H9 (cell line): ENCODE measurements around the gene SCD. TPM values are rescaled to one million over a fixed set of nuclear protein-coding genes. Genes with fewer than 3 reads are reported as not detected.
A peak's percentile ranks its signal among the peaks of the same experiment; 100 is the strongest.

Experiments used
- DNase-seq: peaks from one replicate; pipeline ENCODE4 v3.0.0-alpha.2; 2017
- H2AFZ ChIP-seq: one replicate; pipeline ENCODE4 v1.6.1; 2013; ENCODE audit warnings: mild to moderate bottlenecking, low read length, control low read depth, moderate library complexity
- H2AK5ac ChIP-seq: 2 replicates; pipeline ENCODE4 v1.6.1; 2013; ENCODE audit warnings: low read length, control low read depth, mixed read lengths; ENCODE audit not compliant: insufficient read length
- H2BK120ac ChIP-seq: one replicate; pipeline ENCODE4 v1.6.1; 2013; ENCODE audit warnings: low read depth, mild to moderate bottlenecking, low read length, control low read depth, inconsistent platforms; ENCODE audit not compliant: poor library complexity, severe bottlenecking
- H2BK12ac ChIP-seq: 2 replicates; pipeline ENCODE4 v1.6.1; 2013; ENCODE audit warnings: low read length, control low read depth, mixed read lengths, low read depth; ENCODE audit not compliant: insufficient read length
- H2BK15ac ChIP-seq: 2 replicates; pipeline ENCODE4 v1.6.1; 2013; ENCODE audit warnings: low read depth, low read length, control low read depth
- H2BK20ac ChIP-seq: one replicate; pipeline ENCODE4 v1.6.1; 2013; ENCODE audit warnings: low read depth, mild to moderate bottlenecking, low read length, control low read depth, inconsistent platforms; ENCODE audit not compliant: poor library complexity, severe bottlenecking
- H2BK5ac ChIP-seq: 2 replicates; pipeline ENCODE4 v1.6.1; 2013; ENCODE audit warnings: low read length, control low read depth, mixed read lengths; ENCODE audit not compliant: insufficient read length
- H3K14ac ChIP-seq: 2 replicates; pipeline ENCODE4 v1.6.1; 2013; ENCODE audit warnings: low read length, control low read depth; ENCODE audit not compliant: insufficient read depth
- H3K18ac ChIP-seq: 2 replicates; pipeline ENCODE4 v1.6.1; 2013; ENCODE audit warnings: low read depth, mild to moderate bottlenecking, mixed read lengths, low read length, control low read depth; ENCODE audit not compliant: insufficient read length
- H3K23ac ChIP-seq: 2 replicates; pipeline ENCODE4 v1.6.1; 2013; ENCODE audit warnings: low read length, control low read depth, mixed read lengths, low read depth; ENCODE audit not compliant: insufficient read length
- H3K23me2 ChIP-seq: 2 replicates; pipeline ENCODE4 v1.6.1; 2013; ENCODE audit warnings: low read depth, mild to moderate bottlenecking, mixed read lengths, low read length, control low read depth; ENCODE audit not compliant: insufficient read length, poor library complexity, severe bottlenecking
- H3K27ac ChIP-seq: 2 replicates; pipeline ENCODE4 v1.5.1; 2013; ENCODE audit warnings: low read length, control low read depth, mixed read lengths, low read depth; ENCODE audit not compliant: insufficient read length
- H3K27me3 ChIP-seq: 2 replicates; pipeline ENCODE4 v1.6.1; 2013; ENCODE audit warnings: low read length, control low read depth, inconsistent platforms; ENCODE audit not compliant: insufficient read depth
- H3K4ac ChIP-seq: 2 replicates; pipeline ENCODE4 v1.6.1; 2013; ENCODE audit warnings: low read depth, mild to moderate bottlenecking, control low read depth, inconsistent platforms, low read length, moderate library complexity
- H3K4me1 ChIP-seq: 2 replicates; pipeline ENCODE4 v1.6.1; 2013; ENCODE audit warnings: low read length, control low read depth, inconsistent platforms; ENCODE audit not compliant: insufficient read depth
- H3K4me2 ChIP-seq: 2 replicates; pipeline ENCODE4 v1.6.1; 2013; ENCODE audit warnings: low read length, control low read depth, mixed read lengths; ENCODE audit not compliant: insufficient read length, insufficient read depth
- H3K56ac ChIP-seq: 2 replicates; pipeline ENCODE4 v1.6.1; 2013; ENCODE audit warnings: low read depth, mild to moderate bottlenecking, mixed read lengths, low read length, control low read depth; ENCODE audit not compliant: insufficient read length
- H3K79me1 ChIP-seq: 2 replicates; pipeline ENCODE4 v1.6.1; 2013; ENCODE audit warnings: low read depth, mild to moderate bottlenecking, moderate library complexity, low read length, control low read depth, inconsistent platforms; ENCODE audit not compliant: insufficient read depth, poor library complexity, severe bottlenecking
- H3K79me2 ChIP-seq: 2 replicates; pipeline ENCODE4 v1.6.1; 2013; ENCODE audit warnings: low read length, control low read depth, inconsistent platforms; ENCODE audit not compliant: insufficient read depth
- H3K9ac ChIP-seq: 2 replicates; pipeline ENCODE4 v1.6.1; 2013; ENCODE audit warnings: low read length, control low read depth, mixed read lengths; ENCODE audit not compliant: insufficient read length; ENCODE audit errors: extremely low read depth
- H3K9me3 ChIP-seq: one replicate; pipeline ENCODE4 v1.6.1; 2013; ENCODE audit warnings: low read depth, low read length, inconsistent platforms; ENCODE audit not compliant: control insufficient read depth
- H3T11ph ChIP-seq: one replicate; pipeline ENCODE4 v1.6.1; 2013; ENCODE audit warnings: mild to moderate bottlenecking, low read length, control low read depth, inconsistent platforms
- H4K20me1 ChIP-seq: one replicate; pipeline ENCODE4 v1.6.1; 2013; ENCODE audit not compliant: control insufficient read depth, insufficient read length, insufficient read depth
- H4K5ac ChIP-seq: 2 replicates; pipeline ENCODE4 v1.6.1; 2013; ENCODE audit warnings: low read depth, mild to moderate bottlenecking, mixed read lengths, low read length, control low read depth; ENCODE audit not compliant: insufficient read length
- H4K8ac ChIP-seq: replicated peaks from 2 replicates; pipeline ENCODE4 v1.6.1; 2013; ENCODE audit warnings: low read length, control low read depth, mixed read lengths, low read depth; ENCODE audit not compliant: insufficient read length
- H4K91ac ChIP-seq: 2 replicates; pipeline ENCODE4 v1.6.1; 2013; ENCODE audit warnings: low read depth, mild to moderate bottlenecking, moderate library complexity, mixed read lengths, low read length, control low read depth; ENCODE audit not compliant: insufficient read length
- H3K27ac Mint-ChIP-seq, 3 experiments: 2 replicates in 2 of 3; 3 replicates in 1 of 3; pipeline ENCODE4 v1.8.0; 2020 to 2021; ENCODE audit warnings: mixed read lengths in 3 of 3, mild to moderate bottlenecking in 1 of 3, moderate library complexity in 1 of 3
- H3K27me3 Mint-ChIP-seq: 2 replicates; pipeline ENCODE4 v1.8.0; 2021; ENCODE audit warnings: low read depth, mild to moderate bottlenecking, moderate library complexity, mixed read lengths
- H3K36me3 Mint-ChIP-seq, 3 experiments: 2 replicates in 2 of 3; 3 replicates in 1 of 3; pipeline ENCODE4 v1.8.0; 2020 to 2021; ENCODE audit warnings: low read depth in 3 of 3, mixed read lengths in 3 of 3; ENCODE audit not compliant: insufficient read depth in 1 of 3
- H3K4me1 Mint-ChIP-seq, 2 experiments: 2 replicates each; pipeline ENCODE4 v1.8.0; 2020; ENCODE audit warnings: mixed read lengths in 2 of 2
- H3K4me3 Mint-ChIP-seq, 2 experiments: 2 replicates in 1 of 2; 3 replicates in 1 of 2; pipeline ENCODE4 v1.8.0; 2020 to 2021; ENCODE audit warnings: mild to moderate bottlenecking in 2 of 2, mixed read lengths in 2 of 2, moderate library complexity in 1 of 2
- H3K9me3 Mint-ChIP-seq, 2 experiments: 2 replicates in 1 of 2; 3 replicates in 1 of 2; pipeline ENCODE4 v1.8.0; 2020; ENCODE audit warnings: mild to moderate bottlenecking in 2 of 2, mixed read lengths in 2 of 2, moderate library complexity in 1 of 2
- WGBS: extraction: QIAGEN DNeasy Blood & Tissue Kit; methylation state at CpG from one replicate; pipeline ENCODE4 v1.1.7; 2013; ENCODE audit warnings: missing lambda C conversion rate, low lambda C conversion rate, mixed read lengths; ENCODE audit not compliant: insufficient read length; ENCODE audit errors: extremely low coverage; 5-methylcytosine and 5-hydroxymethylcytosine counted together
- total RNA-seq: library from RNA; stranded (reverse); gene quantifications from 2 replicates; pipeline ENCODE4 v1.2.1, GENCODE V29; 2021
- TF ChIP-seq, protein P1 (sequence below): fragments of 200-600 bp; sonication (generic); conservative IDR thresholded peaks from 3 replicates; pipeline ENCODE4 v1.8.0; 2021; ENCODE audit warnings: antibody characterized with exemption, mild to moderate bottlenecking

The SCD gene
- total RNA-seq, 1 experiment from 2014 or later: 354 TPM

DNA sequence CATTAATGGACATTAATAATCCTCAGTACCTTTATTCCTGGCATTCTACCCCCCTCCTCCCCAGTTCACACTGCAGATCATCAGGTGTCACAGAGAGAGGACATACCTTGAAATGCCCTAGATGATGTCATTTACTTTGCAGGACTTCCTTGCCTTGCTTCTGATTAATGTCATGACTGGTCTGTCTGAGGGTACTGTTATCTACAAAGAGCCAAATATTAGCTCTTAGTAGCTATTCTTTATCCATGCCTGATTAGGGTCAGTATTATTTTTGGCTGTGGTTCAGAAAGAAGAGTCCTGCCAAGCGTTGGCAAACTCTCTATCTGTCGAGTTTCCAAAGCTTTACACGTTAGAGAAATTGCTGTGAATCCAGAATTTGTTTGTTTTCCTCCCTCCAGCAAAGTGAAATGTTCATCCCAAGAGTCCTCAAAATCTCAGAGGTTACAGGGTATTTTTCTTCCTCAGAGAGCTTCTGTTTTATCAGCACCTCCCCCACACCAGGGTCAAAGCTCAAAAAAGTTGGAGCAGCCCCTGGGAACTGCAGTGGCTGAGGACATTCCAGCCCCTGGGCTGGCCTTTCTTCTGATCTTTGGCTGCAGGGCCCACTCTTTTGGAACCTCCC lies 12.6 kb downstream of the SCD start:
- Mint-ChIP-seq H3K27me3 (peaks cover 1% of the 10 kb centered on the region; the same call in 1 of the 2 replicates), H3K27ac (peak overlapping the region; percentile 68 to 87 (median 85); a peak in 6 of 7 replicates), H3K4me3 (no peak overlapping the region; a peak in 1 of 5 replicates), H3K9me3 (no peaks in the 10 kb centered on the region), H3K4me1 (peaks cover 36 to 39% of the 10 kb centered on the region in 2 experiments), H3K36me3 (peaks cover 63 to 92% (median 88%) of the 10 kb centered on the region in 3 experiments)
- H2BK12ac ChIP-seq: no peak overlapping the region
- no peak overlapping the region for H4K91ac ChIP-seq
- H2BK15ac ChIP-seq: no peak overlapping the region
- no peak for DNase-seq
- no peak overlapping the region for H2BK5ac ChIP-seq
- no peak overlapping the region for H2BK20ac ChIP-seq
- H2AFZ ChIP-seq: no peak overlapping the region
- peaks cover 3% of the 10 kb centered on the region for H3K79me1 ChIP-seq
- no peak overlapping the region for H3K23ac ChIP-seq
- H3K23me2 ChIP-seq: no peaks in the 10 kb centered on the region
- no peak overlapping the region for H3K56ac ChIP-seq
- no peak overlapping the region for H3K18ac ChIP-seq
- no peak overlapping the region for H3K4me2 ChIP-seq
- H4K5ac ChIP-seq: no peak overlapping the region
- no peaks in the 10 kb centered on the region for H3K27me3 ChIP-seq
- peaks cover 3% of the 10 kb centered on the region for H4K20me1 ChIP-seq
- H2AK5ac ChIP-seq: no peak overlapping the region
- peaks cover 2% of the 10 kb centered on the region; the same call in 1 of the 2 replicates for H3K79me2 ChIP-seq
- peak overlapping the region; percentile 33 for H3K27ac ChIP-seq
- H4K8ac ChIP-seq: no peak overlapping the region
- WGBS: no CpG with 5 or more reads among the region's 3 CpGs
- no peak overlapping the region for H3K9ac ChIP-seq
- TF ChIP-seq, protein P1, sequence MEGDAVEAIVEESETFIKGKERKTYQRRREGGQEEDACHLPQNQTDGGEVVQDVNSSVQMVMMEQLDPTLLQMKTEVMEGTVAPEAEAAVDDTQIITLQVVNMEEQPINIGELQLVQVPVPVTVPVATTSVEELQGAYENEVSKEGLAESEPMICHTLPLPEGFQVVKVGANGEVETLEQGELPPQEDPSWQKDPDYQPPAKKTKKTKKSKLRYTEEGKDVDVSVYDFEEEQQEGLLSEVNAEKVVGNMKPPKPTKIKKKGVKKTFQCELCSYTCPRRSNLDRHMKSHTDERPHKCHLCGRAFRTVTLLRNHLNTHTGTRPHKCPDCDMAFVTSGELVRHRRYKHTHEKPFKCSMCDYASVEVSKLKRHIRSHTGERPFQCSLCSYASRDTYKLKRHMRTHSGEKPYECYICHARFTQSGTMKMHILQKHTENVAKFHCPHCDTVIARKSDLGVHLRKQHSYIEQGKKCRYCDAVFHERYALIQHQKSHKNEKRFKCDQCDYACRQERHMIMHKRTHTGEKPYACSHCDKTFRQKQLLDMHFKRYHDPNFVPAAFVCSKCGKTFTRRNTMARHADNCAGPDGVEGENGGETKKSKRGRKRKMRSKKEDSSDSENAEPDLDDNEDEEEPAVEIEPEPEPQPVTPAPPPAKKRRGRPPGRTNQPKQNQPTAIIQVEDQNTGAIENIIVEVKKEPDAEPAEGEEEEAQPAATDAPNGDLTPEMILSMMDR: no peak
- no peak overlapping the region for H3K4ac ChIP-seq
- no peak overlapping the region for H3K14ac ChIP-seq
- H3K4me1 ChIP-seq: peaks cover 3% of the 10 kb centered on the region; the same call in 1 of the 2 replicates
- H2BK120ac ChIP-seq: no peak overlapping the region
- H3K9me3 ChIP-seq: no peaks in the 10 kb centered on the region
- no peak overlapping the region for H3T11ph ChIP-seq
